Body of pancreas (tissue), 4 donors: ENCODE data around the gene NUP205.
"Not testable (repeated sequence)": the region's sequence is repeated elsewhere in the genome, so short reads cannot be mapped to it uniquely, and the experiment has no call there.

Experiments
- POLR2A ChIP-seq, 3 donors: fragments of 450-650 bp; IDR thresholded peaks; one replicate each; pipeline ENCODE4 v1.6.1; 2016; ENCODE audit warnings: antibody characterized with exemption in 3 of 3, mild to moderate bottlenecking in 2 of 3
- TF ChIP-seq, protein P1 (sequence below), 7 experiments: fragments of 450-650 bp in 4 of 7; fragments of 200-600 bp in 3 of 7; sonication (generic) in 3 of 7; IDR thresholded peaks; one replicate each; pipeline ENCODE4 v1.5.1; 2016 to 2019; ENCODE audit warnings: antibody characterized with exemption in 7 of 7

DNA sequence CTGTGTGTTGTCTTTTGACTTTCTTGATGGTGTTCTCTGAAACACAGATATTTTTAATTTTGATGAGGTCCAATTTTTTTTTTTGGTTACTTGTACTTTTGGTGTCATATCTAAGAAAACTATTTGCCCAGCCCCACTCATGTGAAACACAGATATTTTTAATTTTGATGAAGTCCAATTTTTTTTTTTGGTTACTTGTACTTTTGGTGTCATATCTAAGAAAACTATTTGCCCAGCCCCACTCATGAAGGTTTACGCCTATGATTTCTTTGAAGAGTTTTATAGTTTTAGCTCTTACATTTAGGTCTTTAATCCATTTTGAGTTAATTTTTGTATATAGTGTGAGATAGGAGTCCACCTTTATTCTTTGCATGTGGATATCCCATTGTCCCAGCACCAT lies 109.9 kb downstream of the NUP205 start:
- TF ChIP-seq POLR2A (IDR thresholded peaks at IDR 0.05): not testable (repeated sequence)
- TF ChIP-seq, protein P1, sequence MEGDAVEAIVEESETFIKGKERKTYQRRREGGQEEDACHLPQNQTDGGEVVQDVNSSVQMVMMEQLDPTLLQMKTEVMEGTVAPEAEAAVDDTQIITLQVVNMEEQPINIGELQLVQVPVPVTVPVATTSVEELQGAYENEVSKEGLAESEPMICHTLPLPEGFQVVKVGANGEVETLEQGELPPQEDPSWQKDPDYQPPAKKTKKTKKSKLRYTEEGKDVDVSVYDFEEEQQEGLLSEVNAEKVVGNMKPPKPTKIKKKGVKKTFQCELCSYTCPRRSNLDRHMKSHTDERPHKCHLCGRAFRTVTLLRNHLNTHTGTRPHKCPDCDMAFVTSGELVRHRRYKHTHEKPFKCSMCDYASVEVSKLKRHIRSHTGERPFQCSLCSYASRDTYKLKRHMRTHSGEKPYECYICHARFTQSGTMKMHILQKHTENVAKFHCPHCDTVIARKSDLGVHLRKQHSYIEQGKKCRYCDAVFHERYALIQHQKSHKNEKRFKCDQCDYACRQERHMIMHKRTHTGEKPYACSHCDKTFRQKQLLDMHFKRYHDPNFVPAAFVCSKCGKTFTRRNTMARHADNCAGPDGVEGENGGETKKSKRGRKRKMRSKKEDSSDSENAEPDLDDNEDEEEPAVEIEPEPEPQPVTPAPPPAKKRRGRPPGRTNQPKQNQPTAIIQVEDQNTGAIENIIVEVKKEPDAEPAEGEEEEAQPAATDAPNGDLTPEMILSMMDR (IDR thresholded peaks at IDR 0.05): not testable (repeated sequence)
